Mesenchymal stem cell (in vitro differentiated cells and primary cell): ENCODE data around the gene TRPT1.

Experiments
- DNase-seq: peaks from one replicate; pipeline ENCODE4 v3.0.0-alpha.2; 2013
- H2AFZ ChIP-seq: one replicate; pipeline ENCODE4 v1.6.1; 2013; ENCODE audit warnings: low read depth, mild to moderate bottlenecking, control low read depth, inconsistent platforms, low read length, moderate library complexity
- H2AK5ac ChIP-seq: 2 replicates; pipeline ENCODE4 v1.6.1; 2013; ENCODE audit warnings: low read length, moderate library complexity, mild to moderate bottlenecking, inconsistent platforms; ENCODE audit not compliant: severe bottlenecking
- H2BK120ac ChIP-seq: one replicate; pipeline ENCODE4 v1.6.1; 2013; ENCODE audit warnings: low read depth, mild to moderate bottlenecking, inconsistent platforms, low read length, moderate library complexity
- H2BK12ac ChIP-seq, 2 experiments: one replicate each; pipeline ENCODE4 v1.6.1; 2013; ENCODE audit warnings: inconsistent platforms in 2 of 2, low read length in 2 of 2, mild to moderate bottlenecking in 2 of 2, moderate library complexity in 2 of 2, control low read depth in 1 of 2
- H2BK15ac ChIP-seq: one replicate; pipeline ENCODE4 v1.6.1; 2013; ENCODE audit warnings: mild to moderate bottlenecking, low read depth, inconsistent platforms; ENCODE audit not compliant: poor library complexity, severe bottlenecking
- H2BK5ac ChIP-seq: 2 replicates; pipeline ENCODE4 v1.6.1; 2013; ENCODE audit warnings: low read depth, mild to moderate bottlenecking, low read length, control low read depth, inconsistent platforms; ENCODE audit not compliant: poor library complexity, severe bottlenecking
- H3K14ac ChIP-seq, 2 experiments: one replicate each; pipeline ENCODE4 v1.6.1; 2013; ENCODE audit warnings: inconsistent platforms in 2 of 2, low read length in 2 of 2, control low read depth in 1 of 2, mild to moderate bottlenecking in 1 of 2, moderate library complexity in 1 of 2
- H3K18ac ChIP-seq, 2 experiments: one replicate each; pipeline ENCODE4 v1.6.1; 2013; ENCODE audit warnings: inconsistent platforms in 2 of 2, low read length in 2 of 2, control low read depth in 1 of 2, low read depth in 1 of 2, mild to moderate bottlenecking in 1 of 2
- H3K23ac ChIP-seq, 2 experiments: one replicate each; pipeline ENCODE4 v1.6.1; 2013; ENCODE audit warnings: inconsistent platforms in 2 of 2, low read length in 2 of 2, mild to moderate bottlenecking in 2 of 2, moderate library complexity in 2 of 2, control low read depth in 1 of 2
- H3K27ac ChIP-seq: 2 replicates; pipeline ENCODE4 v1.5.1; 2013; ENCODE audit warnings: mild to moderate bottlenecking, moderate library complexity, low read length, control low read depth, inconsistent platforms; ENCODE audit not compliant: poor library complexity, severe bottlenecking
- H3K27me3 ChIP-seq, 2 experiments: 2 replicates each; pipeline versions ENCODE4 v1.6.1 to v1.7.0; 2013; ENCODE audit warnings: low read length in 2 of 2, mild to moderate bottlenecking in 2 of 2, moderate library complexity in 2 of 2, control low read depth in 1 of 2, inconsistent platforms in 1 of 2; ENCODE audit not compliant: control insufficient read depth in 1 of 2, insufficient read depth in 1 of 2
- H3K36me3 ChIP-seq, 2 experiments: 2 replicates each; pipeline versions ENCODE4 v1.6.1 to v1.7.0; 2013; ENCODE audit warnings: low read length in 2 of 2, control low read depth in 1 of 2, inconsistent platforms in 1 of 2, low read depth in 1 of 2, mild to moderate bottlenecking in 1 of 2; ENCODE audit not compliant: insufficient read depth in 2 of 2, control insufficient read depth in 1 of 2
- H3K4ac ChIP-seq, 2 experiments: one replicate each; pipeline ENCODE4 v1.6.1; 2013; ENCODE audit warnings: inconsistent platforms in 2 of 2, low read length in 2 of 2, mild to moderate bottlenecking in 2 of 2, moderate library complexity in 2 of 2, control low read depth in 1 of 2, low read depth in 1 of 2
- H3K4me1 ChIP-seq: 2 replicates; pipeline ENCODE4 v1.6.1; 2013; ENCODE audit warnings: low read depth, low read length, control low read depth; ENCODE audit not compliant: control insufficient read depth, insufficient read depth
- H3K4me2 ChIP-seq: 2 replicates; pipeline ENCODE4 v1.6.1; 2013; ENCODE audit warnings: low read length, mild to moderate bottlenecking, inconsistent platforms; ENCODE audit not compliant: poor library complexity, severe bottlenecking
- H3K4me3 ChIP-seq, 2 experiments: 2 replicates each; pipeline versions ENCODE4 v1.5.1 to v1.7.0; 2013; ENCODE audit warnings: low read length in 2 of 2, mild to moderate bottlenecking in 2 of 2, control low read depth in 1 of 2, low read depth in 1 of 2; ENCODE audit not compliant: insufficient read depth in 1 of 2
- H3K79me1 ChIP-seq: replicated peaks from 2 replicates; pipeline ENCODE4 v1.6.1; 2013; ENCODE audit warnings: mild to moderate bottlenecking, control low read depth, low read length, inconsistent platforms; ENCODE audit not compliant: poor library complexity, severe bottlenecking
- H3K9ac ChIP-seq: 2 replicates; pipeline ENCODE4 v1.7.0; 2013; ENCODE audit warnings: mild to moderate bottlenecking, low read length, moderate library complexity
- H3K9me3 ChIP-seq: 2 replicates; pipeline ENCODE4 v1.7.0; 2013; ENCODE audit warnings: mild to moderate bottlenecking, low read length; ENCODE audit not compliant: control insufficient read depth
- H4K8ac ChIP-seq: one replicate; pipeline ENCODE4 v1.6.1; 2013; ENCODE audit warnings: inconsistent platforms, mild to moderate bottlenecking, low read length, moderate library complexity
- H4K91ac ChIP-seq: one replicate; pipeline ENCODE4 v1.6.1; 2013; ENCODE audit warnings: mild to moderate bottlenecking, low read length, inconsistent platforms
- WGBS: methylation state at CpG from one replicate; pipeline ENCODE4 v1.1.7; 2013; ENCODE audit warnings: mixed read lengths; 5-methylcytosine and 5-hydroxymethylcytosine counted together

TRPT1 gene

DNA sequence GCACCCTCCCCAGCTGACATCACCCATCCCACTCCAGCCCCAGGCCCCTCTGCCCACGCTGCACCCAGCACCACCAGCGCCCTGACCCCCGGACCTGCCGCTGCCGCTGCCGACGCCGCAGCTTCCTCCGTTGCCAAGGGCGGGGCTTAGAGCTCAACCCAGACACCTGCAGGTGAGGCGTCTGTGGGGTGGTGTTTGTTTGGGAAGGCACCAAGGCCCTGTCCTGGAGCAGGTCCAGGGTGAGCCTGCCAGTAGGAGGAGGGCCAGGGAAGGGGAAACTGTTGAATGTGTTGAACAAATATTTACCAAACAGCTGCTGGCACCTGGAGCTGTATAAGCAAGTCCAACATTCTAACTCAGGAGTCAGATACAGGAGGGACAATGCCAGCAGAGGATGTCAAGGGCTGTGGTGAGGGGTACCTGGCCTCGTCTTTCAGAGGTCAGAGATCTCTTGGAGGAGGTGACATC lies 11.5 kb upstream of the TRPT1 start:
- no peak overlapping the region for H3K23ac ChIP-seq
- no peak overlapping the region for H2BK5ac ChIP-seq
- H3K79me1 ChIP-seq, result peaks cover 37% of the 10 kb centered on the region
- peak overlapping the region in 1 of 2 experiments; percentile 28 for H2BK12ac ChIP-seq
- H3K4me1 ChIP-seq, result peaks cover 32% of the 10 kb centered on the region
- H4K91ac ChIP-seq, result peak overlapping the region; percentile 15
- H4K8ac ChIP-seq, result no peak overlapping the region
- no peak overlapping the region for H3K18ac ChIP-seq
- 95% methylated on average over 11 of the region's 12 CpGs for WGBS
- H3K9ac ChIP-seq, result no peak overlapping the region
- no peak overlapping the region for H2AFZ ChIP-seq
- H3K4me3 ChIP-seq, result no peak overlapping the region
- peaks cover 35 to 36% of the 10 kb centered on the region in 2 experiments for H3K36me3 ChIP-seq
- no peak overlapping the region for H2AK5ac ChIP-seq
- H3K27me3 ChIP-seq, result no peaks in the 10 kb centered on the region
- H3K9me3 ChIP-seq, result no peaks in the 10 kb centered on the region
- H3K14ac ChIP-seq, result no peak overlapping the region
- H3K4ac ChIP-seq, result no peak overlapping the region
- no peak overlapping the region for H3K4me2 ChIP-seq
- H3K27ac ChIP-seq, result no peak overlapping the region
- H2BK15ac ChIP-seq, result no peak overlapping the region
- no peak overlapping the region for H2BK120ac ChIP-seq
- DNase-seq, result no peak

DNA sequence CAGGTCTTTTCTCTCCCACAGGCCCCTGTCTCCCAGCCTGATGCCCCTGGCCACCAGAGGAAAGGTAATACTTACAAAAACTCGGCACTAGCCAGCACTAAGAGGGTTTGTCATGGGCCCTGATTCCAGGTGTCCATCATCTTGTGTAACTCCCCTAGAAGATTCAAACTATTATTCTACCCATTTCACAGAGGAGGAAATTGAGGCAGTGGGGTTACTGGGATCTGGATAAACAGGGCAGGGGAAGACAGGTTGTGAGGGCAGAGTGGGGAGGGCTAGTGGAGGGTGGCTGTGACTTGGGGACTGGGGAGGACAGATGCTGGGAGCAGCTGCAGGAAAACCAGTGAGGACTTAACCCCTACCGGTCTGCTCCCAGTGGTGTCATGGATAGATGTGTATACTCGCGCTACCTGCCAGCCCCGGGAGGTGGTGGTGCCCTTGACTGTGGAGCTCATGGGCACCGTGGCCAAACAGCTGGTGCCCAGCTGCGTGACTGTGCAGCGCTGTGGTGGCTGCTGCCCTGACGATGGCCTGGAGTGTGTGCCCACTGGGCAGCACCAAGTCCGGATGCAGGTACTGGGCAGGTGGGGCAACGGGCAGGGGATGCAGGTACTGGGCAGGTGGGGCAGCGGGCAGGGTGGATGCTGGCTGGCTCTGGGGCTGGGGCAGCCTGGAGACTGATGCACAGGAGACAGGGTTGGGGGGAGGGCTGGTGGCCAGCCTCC lies 9.6 kb upstream of the TRPT1 start:
- H2BK12ac ChIP-seq, result peak overlapping the region in 1 of 2 experiments; percentile 7
- no peaks in the 10 kb centered on the region for H3K9me3 ChIP-seq
- peak overlapping the region; percentile 10 for H4K8ac ChIP-seq
- H3K79me1 ChIP-seq, result peaks cover 46% of the 10 kb centered on the region
- H2AK5ac ChIP-seq, result no peak overlapping the region
- H3K27ac ChIP-seq, result no peak overlapping the region
- DNase-seq, result no peak
- peak overlapping the region; percentile 80 for H3K9ac ChIP-seq
- WGBS, result 95% methylated on average over 10 of the region's 12 CpGs
- H2BK120ac ChIP-seq, result peak overlapping the region; percentile 57
- H3K27me3 ChIP-seq, result no peaks in the 10 kb centered on the region
- peak overlapping the region; percentile 73 for H3K4me2 ChIP-seq
- H3K18ac ChIP-seq, result peak overlapping the region in 1 of 2 experiments; percentile 37
- peaks cover 41% of the 10 kb centered on the region for H3K4me1 ChIP-seq
- H3K23ac ChIP-seq, result no peak overlapping the region
- H2AFZ ChIP-seq, result no peak overlapping the region
- no peak overlapping the region for H3K4ac ChIP-seq
- peak overlapping the region; percentile 23 for H4K91ac ChIP-seq
- no peak overlapping the region for H2BK15ac ChIP-seq
- H3K4me3 ChIP-seq, result peak overlapping the region in 1 of 2 experiments; percentile 91
- peak overlapping the region in 1 of 2 experiments; percentile 80 for H3K14ac ChIP-seq
- no peak overlapping the region for H2BK5ac ChIP-seq
- H3K36me3 ChIP-seq, result peaks cover 36 to 43% of the 10 kb centered on the region in 2 experiments

DNA sequence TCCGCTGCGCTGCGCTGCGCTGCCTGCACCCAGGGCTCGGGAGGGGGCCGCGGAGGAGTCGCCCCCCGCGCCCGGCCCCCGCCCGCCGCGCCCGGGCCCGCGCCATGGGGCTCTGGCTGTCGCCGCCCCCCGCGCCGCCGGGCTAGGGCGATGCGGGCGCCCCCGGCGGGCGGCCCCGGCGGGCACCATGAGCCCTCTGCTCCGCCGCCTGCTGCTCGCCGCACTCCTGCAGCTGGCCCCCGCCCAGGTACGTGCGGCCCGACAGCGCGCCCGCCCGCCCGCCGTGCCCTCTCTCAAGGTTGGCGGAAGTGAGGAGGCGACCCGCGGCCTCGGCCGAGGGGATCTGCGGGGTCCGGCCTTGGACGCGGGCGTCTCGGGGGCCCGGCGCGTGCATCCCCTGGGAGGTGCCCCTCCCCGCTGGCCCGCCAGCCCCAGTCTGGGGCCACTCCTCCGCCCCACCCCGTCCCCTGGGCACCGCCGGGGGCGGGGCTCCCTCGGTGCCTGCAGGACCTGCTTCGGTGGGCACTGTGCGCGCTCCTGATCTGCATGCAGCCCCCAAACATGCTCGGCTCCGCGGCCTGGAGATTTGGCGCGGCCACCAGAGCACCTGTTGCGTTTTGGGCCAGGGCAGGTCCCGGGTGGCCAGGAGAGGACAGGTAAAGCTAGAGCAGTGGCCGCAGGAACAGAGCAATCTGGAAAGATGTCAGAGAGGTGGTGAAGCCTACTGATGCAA lies 8.8 kb upstream of the TRPT1 start:
- Histone ChIP-seq H3K4me1 (peaks cover 34% of the 10 kb centered on the region), H2BK120ac (peak overlapping the region; percentile 78), H3K36me3 (peaks cover 33 to 43% of the 10 kb centered on the region in 2 experiments), H3K14ac (peak overlapping the region in 1 of 2 experiments; percentile 85), H3K79me1 (peaks cover 40% of the 10 kb centered on the region), H2AK5ac (no peak overlapping the region), H3K27ac (no peak overlapping the region), H2BK15ac (peak overlapping the region; percentile 74), H2BK12ac (peak overlapping the region in 1 of 2 experiments; percentile 50), H2BK5ac (peak overlapping the region; percentile 12), H2AFZ (peak overlapping the region; percentile 63), H3K9me3 (no peaks in the 10 kb centered on the region), H3K4ac (peak overlapping the region in 1 of 2 experiments; percentile 90), H4K91ac (peak overlapping the region; percentile 81), H3K23ac (peak overlapping the region in 1 of 2 experiments; percentile 90), H3K4me2 (peak overlapping the region; percentile 73), H3K18ac (peak overlapping the region; percentile 24 to 98), H3K9ac (peak overlapping the region; percentile 80), H4K8ac (peak overlapping the region; percentile 81), H3K4me3 (peak overlapping the region; percentile 87 to 91), H3K27me3 (no peaks in the 10 kb centered on the region)
- WGBS, result 4% methylated on average over 43 of the region's 80 CpGs
- DNase-seq, result peak; percentile 20
